ENCODE results near the gene HPS1. TPM values are rescaled to one million over a fixed set of nuclear protein-coding genes. Genes with fewer than 3 reads are reported as not detected.

Gene HPS1
- total RNA-seq, 2 donors from 2014 or later: 39.6 to 43.3 TPM

GRCh38 chr10:98403812-98404504 is 42.8 kb downstream of the HPS1 start:
- Mint-ChIP-seq H3K4me3 (no peak overlapping the region), H3K9me3 (no peaks in the 10 kb centered on the region), H3K4me1 (no peaks in the 10 kb centered on the region), H3K27me3 (ENCODE audit: insufficient read depth) (no peaks in the 10 kb centered on the region), H3K27ac (no peak overlapping the region), H3K36me3 (ENCODE audit: low read depth) (peaks cover 7% of the 10 kb centered on the region)
- no peaks in the 10 kb centered on the region for H3K4me1 ChIP-seq (ENCODE audit: control insufficient read depth, insufficient read depth, low read length)
- DNase-seq: no peak
- no peaks in the 10 kb centered on the region for H3K27me3 ChIP-seq (ENCODE audit: control insufficient read depth, insufficient read depth, low read length, poor library complexity, severe bottlenecking)
- no peak overlapping the region for H3K27ac ChIP-seq (ENCODE audit: low read depth, low read length)
- H3K9ac ChIP-seq (ENCODE audit: extremely low read depth, low read length, poor library complexity, severe bottlenecking): no peak overlapping the region
- no peak overlapping the region for H3K4me3 ChIP-seq (ENCODE audit: low read length)
- no peaks in the 10 kb centered on the region for H3K9me3 ChIP-seq (ENCODE audit: control insufficient read depth, low read length)
- 82 to 86% methylated on average over 5 to 7 of the region's 7 CpGs for WGBS, 2 experiments (ENCODE audit: insufficient coverage in 1 of 2, insufficient read length in 1 of 2)
- TF ChIP-seq CTCF (conservative IDR thresholded peaks at IDR 0.05): no peak
- no peaks in the 10 kb centered on the region for H3K36me3 ChIP-seq (ENCODE audit: control insufficient read depth, insufficient read depth, low read length)

- Histone ChIP-seq H3K9ac (ENCODE audit: extremely low read depth, low read length, poor library complexity, severe bottlenecking) (no peak overlapping the region), H3K4me3 (ENCODE audit: low read length) (no peak overlapping the region), H3K27me3 (ENCODE audit: control insufficient read depth, insufficient read depth, low read length, poor library complexity, severe bottlenecking) (no peaks in the 10 kb centered on the region), H3K9me3 (ENCODE audit: control insufficient read depth, low read length) (no peaks in the 10 kb centered on the region), H3K27ac (ENCODE audit: low read depth, low read length) (no peak overlapping the region), H3K36me3 (ENCODE audit: control insufficient read depth, insufficient read depth, low read length) (no peaks in the 10 kb centered on the region), H3K4me1 (ENCODE audit: control insufficient read depth, insufficient read depth, low read length) (no peaks in the 10 kb centered on the region)
- Mint-ChIP-seq H3K27ac (no peak overlapping the region), H3K27me3 (ENCODE audit: insufficient read depth) (no peaks in the 10 kb centered on the region), H3K4me3 (no peak overlapping the region), H3K4me1 (no peaks in the 10 kb centered on the region), H3K36me3 (ENCODE audit: low read depth) (peaks cover 7% of the 10 kb centered on the region), H3K9me3 (no peaks in the 10 kb centered on the region)
- WGBS, 2 experiments (ENCODE audit: insufficient coverage in 1 of 2, insufficient read length in 1 of 2): 95 to 96% methylated on average over 15 to 23 of the region's 23 CpGs
- no peak for DNase-seq
- TF ChIP-seq CTCF (conservative IDR thresholded peaks at IDR 0.05): no peak
Measured at GRCh38 chr10:98402931-98403718, 43.6 kb downstream of the HPS1 start.

GRCh38 chr10:98402478-98402877 is 44.3 kb downstream of the HPS1 start:
- Histone ChIP-seq H3K9ac (ENCODE audit: extremely low read depth, low read length, poor library complexity, severe bottlenecking) (no peak overlapping the region), H3K27ac (ENCODE audit: low read depth, low read length) (no peak overlapping the region), H3K9me3 (ENCODE audit: control insufficient read depth, low read length) (no peaks in the 10 kb centered on the region), H3K4me3 (ENCODE audit: low read length) (no peak overlapping the region), H3K4me1 (ENCODE audit: control insufficient read depth, insufficient read depth, low read length) (no peaks in the 10 kb centered on the region), H3K36me3 (ENCODE audit: control insufficient read depth, insufficient read depth, low read length) (no peaks in the 10 kb centered on the region), H3K27me3 (ENCODE audit: control insufficient read depth, insufficient read depth, low read length, poor library complexity, severe bottlenecking) (no peaks in the 10 kb centered on the region)
- Mint-ChIP-seq H3K4me3 (no peak overlapping the region), H3K27ac (no peak overlapping the region), H3K27me3 (ENCODE audit: insufficient read depth) (no peaks in the 10 kb centered on the region), H3K4me1 (no peaks in the 10 kb centered on the region), H3K36me3 (ENCODE audit: low read depth) (peaks cover 7% of the 10 kb centered on the region), H3K9me3 (no peaks in the 10 kb centered on the region)
- no peak for TF ChIP-seq CTCF (conservative IDR thresholded peaks at IDR 0.05)
- 90 to 100% methylated on average over 2 to 7 of the region's 7 CpGs for WGBS, 2 experiments (ENCODE audit: insufficient coverage in 1 of 2, insufficient read length in 1 of 2)
- DNase-seq: no peak

Data from endodermal cell (in vitro differentiated cells).